ENCODE measurements around the gene PTH2.
"Not testable (repeated sequence)": the region's sequence is repeated elsewhere in the genome, so short reads cannot be mapped to it uniquely, and the experiment has no call there.

Gene PTH2

GRCh38 chr19:49468199-49468598 lies 45.0 kb upstream of the PTH2 start:
- no peak overlapping the region for H3K4me3 ChIP-seq (ENCODE audit: low read depth in 1 of 2, low read length in 1 of 2)
- peaks cover 30% of the 10 kb centered on the region for H3K36me3 ChIP-seq
- no peaks in the 10 kb centered on the region for H3K27me3 ChIP-seq
- no peak overlapping the region for H3K27ac ChIP-seq
- no peaks in the 10 kb centered on the region for H3K9me3 ChIP-seq
- no peak for TF ChIP-seq CTCF (IDR thresholded peaks at IDR 0.05)
- H3K4me1 ChIP-seq (ENCODE audit: control insufficient read depth in 1 of 2, insufficient read depth in 1 of 2, low read depth in 1 of 2, low read length in 1 of 2), result peaks cover 0 to 4% of the 10 kb centered on the region in 2 experiments

GRCh38 chr19:49465371-49465770 lies 42.1 kb upstream of the PTH2 start:
- H3K36me3 ChIP-seq, result peaks cover 30% of the 10 kb centered on the region
- no peaks in the 10 kb centered on the region for H3K9me3 ChIP-seq
- peaks cover 0 to 4% of the 10 kb centered on the region in 2 experiments for H3K4me1 ChIP-seq (ENCODE audit: control insufficient read depth in 1 of 2, insufficient read depth in 1 of 2, low read depth in 1 of 2, low read length in 1 of 2)
- no peak overlapping the region for H3K4me3 ChIP-seq (ENCODE audit: low read depth in 1 of 2, low read length in 1 of 2)
- H3K27me3 ChIP-seq, result no peaks in the 10 kb centered on the region
- no peak overlapping the region for H3K27ac ChIP-seq
- TF ChIP-seq CTCF (IDR thresholded peaks at IDR 0.05), result no peak

GRCh38 chr19:49463960-49464740 lies 40.9 kb upstream of the PTH2 start:
- H3K27me3 ChIP-seq, result no peaks in the 10 kb centered on the region
- peaks cover 37% of the 10 kb centered on the region for H3K36me3 ChIP-seq
- H3K27ac ChIP-seq, result no peak overlapping the region
- H3K4me1 ChIP-seq (ENCODE audit: control insufficient read depth in 1 of 2, insufficient read depth in 1 of 2, low read depth in 1 of 2, low read length in 1 of 2), result no peaks in the 10 kb centered on the region
- no peaks in the 10 kb centered on the region for H3K9me3 ChIP-seq
- no peak overlapping the region for H3K4me3 ChIP-seq (ENCODE audit: low read depth in 1 of 2, low read length in 1 of 2)
- TF ChIP-seq CTCF (IDR thresholded peaks at IDR 0.05), result no peak

- Histone ChIP-seq H3K4me1 (ENCODE audit: control insufficient read depth in 1 of 2, insufficient read depth in 1 of 2, low read depth in 1 of 2, low read length in 1 of 2) (no peaks in the 10 kb centered on the region), H3K27ac (no peak overlapping the region), H3K36me3 (peaks cover 32% of the 10 kb centered on the region), H3K27me3 (no peaks in the 10 kb centered on the region), H3K9me3 (no peaks in the 10 kb centered on the region), H3K4me3 (ENCODE audit: low read depth in 1 of 2, low read length in 1 of 2) (no peak overlapping the region)
- TF ChIP-seq CTCF (IDR thresholded peaks at IDR 0.05), result no peak
These were observed 39.3 kb upstream of the PTH2 start for GRCh38 chr19:49462492-49462891.

GRCh38 chr19:49461656-49462055 lies 38.4 kb upstream of the PTH2 start:
- H3K9me3 ChIP-seq, result no peaks in the 10 kb centered on the region
- no peaks in the 10 kb centered on the region for H3K27me3 ChIP-seq
- no peak overlapping the region for H3K4me3 ChIP-seq (ENCODE audit: low read depth in 1 of 2, low read length in 1 of 2)
- peaks cover 29% of the 10 kb centered on the region for H3K36me3 ChIP-seq
- H3K27ac ChIP-seq, result no peak overlapping the region
- TF ChIP-seq CTCF (IDR thresholded peaks at IDR 0.05), result no peak
- no peaks in the 10 kb centered on the region for H3K4me1 ChIP-seq (ENCODE audit: control insufficient read depth in 1 of 2, insufficient read depth in 1 of 2, low read depth in 1 of 2, low read length in 1 of 2)

GRCh38 chr19:49461130-49461529 lies 37.9 kb upstream of the PTH2 start:
- not testable (repeated sequence) for H3K4me1 ChIP-seq (ENCODE audit: control insufficient read depth in 1 of 2, insufficient read depth in 1 of 2, low read depth in 1 of 2, low read length in 1 of 2); H3K9me3 ChIP-seq; H3K27me3 ChIP-seq; H3K4me3 ChIP-seq (ENCODE audit: low read depth in 1 of 2, low read length in 1 of 2); H3K27ac ChIP-seq
- H3K36me3 ChIP-seq, result peaks cover 23% of the 10 kb centered on the region

Data from neutrophil (primary cell).